ENCODE measurements around the gene PGBD1. TPM values are rescaled to one million over a fixed set of nuclear protein-coding genes. Genes with fewer than 3 reads are reported as not detected.

PGBD1 gene, protein sequence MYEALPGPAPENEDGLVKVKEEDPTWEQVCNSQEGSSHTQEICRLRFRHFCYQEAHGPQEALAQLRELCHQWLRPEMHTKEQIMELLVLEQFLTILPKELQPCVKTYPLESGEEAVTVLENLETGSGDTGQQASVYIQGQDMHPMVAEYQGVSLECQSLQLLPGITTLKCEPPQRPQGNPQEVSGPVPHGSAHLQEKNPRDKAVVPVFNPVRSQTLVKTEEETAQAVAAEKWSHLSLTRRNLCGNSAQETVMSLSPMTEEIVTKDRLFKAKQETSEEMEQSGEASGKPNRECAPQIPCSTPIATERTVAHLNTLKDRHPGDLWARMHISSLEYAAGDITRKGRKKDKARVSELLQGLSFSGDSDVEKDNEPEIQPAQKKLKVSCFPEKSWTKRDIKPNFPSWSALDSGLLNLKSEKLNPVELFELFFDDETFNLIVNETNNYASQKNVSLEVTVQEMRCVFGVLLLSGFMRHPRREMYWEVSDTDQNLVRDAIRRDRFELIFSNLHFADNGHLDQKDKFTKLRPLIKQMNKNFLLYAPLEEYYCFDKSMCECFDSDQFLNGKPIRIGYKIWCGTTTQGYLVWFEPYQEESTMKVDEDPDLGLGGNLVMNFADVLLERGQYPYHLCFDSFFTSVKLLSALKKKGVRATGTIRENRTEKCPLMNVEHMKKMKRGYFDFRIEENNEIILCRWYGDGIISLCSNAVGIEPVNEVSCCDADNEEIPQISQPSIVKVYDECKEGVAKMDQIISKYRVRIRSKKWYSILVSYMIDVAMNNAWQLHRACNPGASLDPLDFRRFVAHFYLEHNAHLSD
- 2.8 and 3.6 TPM in 2 replicates for total RNA-seq

DNA sequence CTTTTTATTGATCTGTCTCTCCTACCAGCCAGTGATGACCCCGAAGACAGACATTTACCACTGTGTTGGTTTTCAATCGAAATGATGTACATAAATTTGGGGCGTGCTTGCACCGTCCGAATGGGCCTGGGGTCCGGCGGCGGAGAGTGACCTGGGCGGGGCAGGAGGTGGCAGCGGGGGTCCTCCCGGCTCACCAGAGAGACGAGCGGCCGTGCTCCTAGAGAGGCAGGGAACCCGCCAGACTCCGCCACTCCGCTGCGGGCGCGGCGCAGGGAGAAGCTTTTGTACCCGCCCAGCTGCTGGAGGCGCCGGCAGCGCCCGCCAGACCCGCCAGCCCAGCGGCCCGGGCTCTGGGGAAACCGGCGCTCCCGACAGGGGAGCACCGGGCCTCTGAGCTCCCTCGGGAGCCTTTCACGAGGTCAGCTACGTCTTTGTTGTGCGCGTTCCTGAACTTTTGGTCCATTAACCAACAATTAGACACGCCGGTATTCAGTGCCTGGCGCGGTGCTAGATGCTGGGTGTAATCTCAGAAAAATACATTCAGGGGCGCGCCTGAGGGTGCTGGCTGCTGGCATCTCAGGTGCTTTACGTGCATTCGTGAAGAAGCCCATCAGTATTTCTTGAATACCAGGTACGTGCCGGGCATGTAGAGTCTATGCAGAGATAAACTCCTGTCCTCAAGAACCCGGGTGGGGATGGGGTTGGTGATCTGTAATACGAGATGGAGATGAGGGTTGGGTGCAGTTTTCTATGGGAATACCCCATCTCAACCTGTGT is at the start of gene PGBD1:
Gene PGBD1, plus strand, starts transcription at position 285 of the 777 bp plus-strand sequence. CDS start 2,242 bp downstream, outside the sequence.

GRCh38 chr6:28252009-28252975 is 29.1 kb upstream of the PGBD1 start, which contains the start of gene ZKSCAN4:
ZKSCAN4 (minus strand) TSS chr6:28252269; CDS start chr6:28251980, 289 bp downstream.

DNA sequence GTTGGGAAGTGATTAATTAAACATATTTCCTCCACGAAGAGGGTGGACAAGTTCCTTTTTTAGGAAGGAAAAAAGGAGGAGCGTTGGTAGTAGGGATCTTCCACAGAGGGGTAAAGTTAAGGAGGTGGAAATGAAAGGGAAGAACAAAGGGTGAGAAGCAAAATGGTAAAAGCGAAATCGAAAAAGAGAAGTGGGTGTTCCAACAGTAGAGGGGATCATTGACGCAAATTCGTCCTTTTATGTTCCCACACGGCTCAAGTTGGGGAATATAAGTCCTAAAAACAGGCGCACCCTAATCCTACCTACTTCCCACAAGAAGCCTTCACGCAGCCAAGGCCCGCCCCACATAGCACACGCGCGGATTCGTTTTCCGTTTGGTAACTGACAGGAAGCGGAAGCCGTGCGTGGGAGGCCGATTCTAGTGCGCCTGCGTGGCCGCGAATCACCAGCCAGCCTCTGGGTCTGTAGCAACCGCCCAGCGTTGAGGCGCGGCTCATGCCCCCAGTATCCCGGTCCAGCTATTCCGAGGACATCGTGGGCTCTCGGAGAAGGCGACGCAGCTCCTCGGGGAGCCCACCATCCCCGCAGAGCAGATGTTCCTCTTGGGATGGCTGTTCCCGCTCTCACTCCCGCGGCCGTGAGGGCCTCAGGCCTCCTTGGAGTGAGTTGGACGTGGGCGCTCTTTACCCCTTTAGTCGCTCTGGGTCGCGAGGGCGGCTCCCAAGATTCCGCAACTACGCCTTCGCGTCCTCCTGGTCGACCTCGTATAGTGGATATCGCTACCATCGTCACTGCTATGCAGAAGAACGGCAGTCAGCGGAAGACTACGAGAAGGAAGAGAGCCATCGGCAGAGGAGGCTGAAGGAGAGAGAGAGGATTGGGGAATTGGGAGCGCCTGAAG is 22.2 kb upstream of the PGBD1 start, which contains the start of gene NKAPL:
Gene NKAPL, plus strand, starts transcription at position 421 of the 901 bp plus-strand sequence. Its CDS starts 75 bp downstream, at position 496.

GRCh38 chr6:28266962-28267694 is 14.2 kb upstream of the PGBD1 start, which contains the start of gene ZSCAN26:
ZSCAN26 (plus strand) TSS chr6:28267143; CDS start chr6:28271920, 4,777 bp downstream.

DNA sequence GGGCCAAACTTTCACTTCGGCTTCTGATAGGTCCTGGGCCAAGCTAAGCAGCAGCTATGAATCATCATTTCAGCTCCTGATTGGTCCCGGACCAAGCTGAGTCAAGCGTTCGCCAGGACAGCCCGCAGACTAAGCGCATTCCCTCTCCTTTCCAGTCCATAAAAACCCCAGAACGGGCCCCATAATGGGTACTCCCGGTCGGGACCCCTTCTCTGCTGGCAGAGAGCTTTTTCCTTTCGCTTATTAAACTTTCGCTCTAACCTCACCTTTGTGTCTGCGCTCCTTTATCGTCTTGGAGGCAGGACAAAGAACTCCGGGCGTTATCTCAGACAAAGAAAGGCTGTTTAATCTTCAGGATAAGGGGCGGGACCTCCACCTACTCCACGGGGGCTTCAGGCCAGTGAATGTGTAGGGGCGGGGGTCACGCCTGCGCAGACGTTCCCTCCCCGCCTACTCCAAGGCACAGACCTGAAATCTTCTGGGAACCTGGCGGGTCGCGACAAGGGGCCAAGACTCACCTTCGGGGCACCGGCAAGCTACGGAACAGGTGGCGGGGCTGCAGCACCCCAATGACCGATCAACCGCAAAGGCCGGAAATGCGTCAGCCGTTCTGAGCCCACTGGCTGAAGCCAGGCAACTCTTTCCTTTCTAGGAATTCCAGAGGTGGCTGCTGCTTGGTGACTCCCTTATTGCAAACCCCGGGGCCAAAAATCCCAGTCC is 54.4 kb downstream of the PGBD1 start, which contains the start of gene ZSCAN31:
Gene ZSCAN31, minus strand, starts transcription at position 585 of the 720 bp plus-strand sequence. CDS start 6,465 bp downstream, outside the sequence.

DNA sequence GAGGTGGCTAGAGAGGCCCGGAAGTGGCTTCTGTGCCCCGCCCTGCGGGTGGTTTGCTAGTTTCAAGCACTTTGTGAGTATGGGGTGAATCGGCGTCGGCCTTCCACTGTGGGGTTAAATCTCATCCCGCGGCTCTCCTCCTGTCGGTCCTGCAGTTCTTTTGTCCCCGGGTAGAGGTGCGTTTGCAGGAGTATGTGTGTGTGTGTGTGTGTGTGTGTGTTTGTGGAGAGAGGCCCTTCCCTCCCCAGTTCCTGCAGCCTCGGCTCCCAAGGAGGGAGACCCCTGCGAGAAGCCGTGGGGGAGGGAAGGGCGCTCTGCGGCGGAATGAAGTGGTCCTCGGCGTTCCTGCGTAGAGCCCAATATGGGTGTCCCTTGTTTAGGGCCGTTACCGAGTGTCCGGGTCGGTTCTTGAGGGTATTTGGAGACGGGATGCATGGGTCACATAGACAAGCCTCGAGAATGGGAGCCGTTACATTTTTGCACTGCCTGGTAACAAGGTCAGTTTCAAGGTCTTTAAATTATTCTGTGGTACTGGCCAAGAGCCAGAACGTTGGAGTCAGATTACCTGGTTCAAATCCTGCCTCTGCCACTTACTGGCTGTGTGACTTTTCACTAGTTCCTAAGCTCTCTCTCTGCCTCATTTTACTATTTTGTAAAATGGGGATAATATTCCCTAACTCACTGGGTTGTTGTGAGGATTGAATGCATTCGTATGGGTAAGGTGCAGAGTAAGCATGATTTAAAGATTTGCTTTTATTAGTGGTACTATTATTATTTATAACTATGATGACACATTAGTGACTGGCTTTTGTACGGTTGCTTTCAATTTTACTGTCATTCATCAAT is 68.7 kb downstream of the PGBD1 start, which contains the start of gene ZKSCAN3:
Gene ZKSCAN3, plus strand, starts transcription at position 56 of the 846 bp plus-strand sequence. CDS start 9,640 bp downstream, outside the sequence.

Other genes with a start within 250 kb of the PGBD1 start
- gene ZNF165, start 201.0 kb upstream of the PGBD1 start, total RNA-seq = 2.3 and 4.3 TPM in 2 replicates
- gene ZSCAN16, start 157.0 kb upstream of the PGBD1 start, total RNA-seq = 3.8 and 4.3 TPM in 2 replicates
- gene ZKSCAN8, start 139.7 kb upstream of the PGBD1 start, total RNA-seq = 6.7 and 7.7 TPM in 2 replicates
- 7.7 and 8.7 TPM in 2 replicates for gene ZSCAN9, start 56.3 kb upstream of the PGBD1 start, total RNA-seq
- gene ZKSCAN4, start 29.3 kb upstream of the PGBD1 start, total RNA-seq = 4.6 and 7.0 TPM in 2 replicates
- 0.21 and 0.48 TPM in 2 replicates for gene NKAPL, start 22.3 kb upstream of the PGBD1 start, total RNA-seq
- gene ZSCAN26, start 14.4 kb upstream of the PGBD1 start, total RNA-seq = 7.9 and 8.7 TPM in 2 replicates
- 9.6 and 11.8 TPM in 2 replicates for gene ZSCAN31, start 54.6 kb downstream of the PGBD1 start, total RNA-seq
- gene ZKSCAN3, start 68.4 kb downstream of the PGBD1 start, total RNA-seq = 3.1 and 4.5 TPM in 2 replicates
- 4.3 and 6.2 TPM in 2 replicates for gene ZSCAN12, start 118.2 kb downstream of the PGBD1 start, total RNA-seq
- gene ZSCAN23, start 161.9 kb downstream of the PGBD1 start, total RNA-seq = 1.1 and 1.9 TPM in 2 replicates
- gene GPX6, start 234.2 kb downstream of the PGBD1 start, total RNA-seq = not detected in 2 replicates
- not detected in 2 replicates for gene GPX5, start 244.3 kb downstream of the PGBD1 start, total RNA-seq

All from tracheal epithelial cell (primary cell).